ENCODE data around the gene CITED2. TPM values are rescaled to one million over a fixed set of nuclear protein-coding genes. Genes with fewer than 3 reads are reported as not detected.

The CITED2 gene
- total RNA-seq, 4 donors from 2014 or later, result 70.8 to 395 (median 345) TPM

GRCh38 chr6:139394027-139394649, 19.7 kb upstream of the CITED2 start:
- Histone ChIP-seq H3K9me3 (no peaks in the 10 kb centered on the region), H3K4me3 (no peak overlapping the region), H3K27ac (no peak overlapping the region), H3K27me3 (no peaks in the 10 kb centered on the region), H3K36me3 (no peaks in the 10 kb centered on the region), H3K4me1 (no peaks in the 10 kb centered on the region)
- DNase-seq, result no peak
- intact Hi-C loops (cut with DNase I; ENCODE audit: low total_unique reads) (no loop called here), in situ Hi-C loops (cut with MboI; ENCODE audit: low sequenced_read_pairs in 4 of 4) (loop anchor here in 1 of 4 donors (25.0 kb wide), 1 partner anchor 368 kb away; no protein-coding TSS in a partner anchor)
- TF ChIP-seq CTCF (IDR thresholded peaks at IDR 0.05 in 4 of 5, conservative IDR thresholded peaks at IDR 0.05 in 1 of 5) (no peak), POLR2A (IDR thresholded peaks at IDR 0.05) (no peak)
- no peak for ATAC-seq

- Histone ChIP-seq H3K4me1 (no peaks in the 10 kb centered on the region), H3K4me3 (no peak overlapping the region), H3K36me3 (no peaks in the 10 kb centered on the region), H3K9me3 (no peaks in the 10 kb centered on the region), H3K27me3 (no peaks in the 10 kb centered on the region), H3K27ac (no peak overlapping the region)
- TF ChIP-seq CTCF (IDR thresholded peaks at IDR 0.05 in 4 of 5, conservative IDR thresholded peaks at IDR 0.05 in 1 of 5) (no peak), POLR2A (IDR thresholded peaks at IDR 0.05) (no peak)
- intact Hi-C loops (cut with DNase I; ENCODE audit: low total_unique reads), result no loop called here
- DNase-seq, result no peak
- ATAC-seq, result no peak
- in situ Hi-C loops (cut with MboI; ENCODE audit: low sequenced_read_pairs in 4 of 4), result loop anchor here in 1 of 4 donors (25.0 kb wide), 1 partner anchor 370 kb away; no protein-coding TSS in a partner anchor
Observed at GRCh38 chr6:139392794-139393193, 18.3 kb upstream of the CITED2 start.

- H3K4me3 ChIP-seq, result no peak overlapping the region
- H3K27ac ChIP-seq, result no peak overlapping the region
- no peaks in the 10 kb centered on the region for H3K27me3 ChIP-seq
- intact Hi-C loops (cut with DNase I; ENCODE audit: low total_unique reads) (no loop called here), in situ Hi-C loops (cut with MboI; ENCODE audit: low sequenced_read_pairs in 4 of 4) (loop anchor here in 1 of 4 donors (25.0 kb wide), 1 partner anchor 371 kb away; no protein-coding TSS in a partner anchor)
- no peaks in the 10 kb centered on the region for H3K9me3 ChIP-seq
- no peaks in the 10 kb centered on the region for H3K36me3 ChIP-seq
- DNase-seq (no peak), ATAC-seq (no peak)
- no peak for TF ChIP-seq CTCF (IDR thresholded peaks at IDR 0.05 in 4 of 5, conservative IDR thresholded peaks at IDR 0.05 in 1 of 5)
- no peak for TF ChIP-seq POLR2A (IDR thresholded peaks at IDR 0.05)
- no peaks in the 10 kb centered on the region for H3K4me1 ChIP-seq
Observed at GRCh38 chr6:139391709-139392108, 17.3 kb upstream of the CITED2 start.

- ATAC-seq (peak in 1 of 2 donors; percentile 41), DNase-seq (no peak)
- no peaks in the 10 kb centered on the region for H3K27me3 ChIP-seq
- H3K4me1 ChIP-seq, result no peaks in the 10 kb centered on the region
- H3K36me3 ChIP-seq, result no peaks in the 10 kb centered on the region
- TF ChIP-seq CTCF (IDR thresholded peaks at IDR 0.05 in 4 of 5, conservative IDR thresholded peaks at IDR 0.05 in 1 of 5), result no peak
- no peak for TF ChIP-seq POLR2A (IDR thresholded peaks at IDR 0.05)
- H3K4me3 ChIP-seq, result no peak overlapping the region
- peak overlapping the region in 3 of 4 donors; percentile 32 to 44 (median 44) for H3K27ac ChIP-seq
- in situ Hi-C loops (cut with MboI; ENCODE audit: low sequenced_read_pairs in 4 of 4), result loop anchor here in 1 of 4 donors (25.0 kb wide), 1 partner anchor 372 kb away; no protein-coding TSS in a partner anchor
- intact Hi-C loops (cut with DNase I; ENCODE audit: low total_unique reads), result no loop called here
- no peaks in the 10 kb centered on the region for H3K9me3 ChIP-seq
Observed at GRCh38 chr6:139390447-139390846, 16.0 kb upstream of the CITED2 start.
